DND-41 (cell line): ENCODE results near the gene SLC3A2.

Source experiments
- ATAC-seq: fragments of 200-7000 bp; cut with Tn5 transposase; 3 replicates; pipeline ENCODE4 v1.9.1; 2021; ENCODE audit warnings: low read depth; ENCODE audit not compliant: insufficient read depth
- DNase-seq: peaks from one replicate; pipeline ENCODE4 v3.0.0-alpha.2; 2020
- H2AFZ ChIP-seq: 2 replicates; pipeline ENCODE4 v1.6.0; 2012; ENCODE audit warnings: low read depth, low read length
- H3K27ac ChIP-seq: 2 replicates; pipeline ENCODE4 v1.5.1; 2012; ENCODE audit warnings: low read length, inconsistent platforms
- H3K27me3 ChIP-seq: fragments of 200-600 bp; sonication (generic); 2 replicates; pipeline ENCODE4 v1.6.0; 2012; ENCODE audit warnings: low read length, mild to moderate bottlenecking, inconsistent platforms; ENCODE audit not compliant: insufficient read depth, poor library complexity
- H3K36me3 ChIP-seq: 2 replicates; pipeline ENCODE4 v1.5.1; 2012; ENCODE audit warnings: low read length, inconsistent platforms; ENCODE audit not compliant: insufficient read depth
- H3K4me1 ChIP-seq: 2 replicates; pipeline ENCODE4 v1.5.1; 2012; ENCODE audit warnings: mild to moderate bottlenecking, low read length; ENCODE audit not compliant: insufficient read depth
- H3K4me2 ChIP-seq: 2 replicates; pipeline ENCODE4 v1.6.0; 2012; ENCODE audit warnings: mild to moderate bottlenecking, moderate library complexity, low read length, inconsistent platforms; ENCODE audit not compliant: insufficient read depth
- H3K4me3 ChIP-seq, 2 experiments: fragments of 200-600 bp in 1 of 2; shearing (Covaris generic) in 1 of 2; 2 replicates each; pipeline ENCODE4 v1.5.1; 2012 to 2016; ENCODE audit warnings: inconsistent platforms in 2 of 2, low read length in 2 of 2, mild to moderate bottlenecking in 2 of 2, low read depth in 1 of 2, moderate library complexity in 1 of 2
- H3K79me2 ChIP-seq: 2 replicates; pipeline ENCODE4 v1.6.0; 2012; ENCODE audit warnings: low read length, inconsistent platforms; ENCODE audit not compliant: insufficient read depth
- H3K9ac ChIP-seq: 2 replicates; pipeline ENCODE4 v1.6.0; 2012; ENCODE audit warnings: low read depth, mild to moderate bottlenecking, inconsistent platforms, low read length, moderate library complexity
- H3K9me3 ChIP-seq: 2 replicates; pipeline ENCODE4 v1.5.1; 2012; ENCODE audit warnings: low read length, moderate library complexity, mild to moderate bottlenecking, inconsistent platforms; ENCODE audit not compliant: insufficient read depth, severe bottlenecking
- H4K20me1 ChIP-seq: 2 replicates; pipeline ENCODE4 v1.6.0; 2012; ENCODE audit warnings: low read length; ENCODE audit not compliant: insufficient read depth
- CTCF ChIP-seq: IDR thresholded peaks from 2 replicates; pipeline ENCODE4 v1.5.1; 2012; ENCODE audit warnings: borderline replicate concordance, low read length, moderate library complexity, mild to moderate bottlenecking; ENCODE audit not compliant: poor library complexity, severe bottlenecking; ENCODE audit errors: extremely low read depth
- EZH2 ChIP-seq: IDR thresholded peaks from 3 replicates; pipeline ENCODE4 v1.6.1; 2012; ENCODE audit warnings: borderline replicate concordance, low read depth, mild to moderate bottlenecking, moderate library complexity, low read length, inconsistent platforms; ENCODE audit not compliant: severe bottlenecking

The SLC3A2 gene

GRCh38 chr11:62931499-62932278 lies 51.0 kb downstream of the SLC3A2 start:
- Histone ChIP-seq H3K4me3 (no peak overlapping the region), H3K4me2 (no peak overlapping the region), H3K9me3 (no peaks in the 10 kb centered on the region), H3K36me3 (no peaks in the 10 kb centered on the region), H3K9ac (no peak overlapping the region), H3K27ac (no peak overlapping the region), H3K4me1 (no peaks in the 10 kb centered on the region), H3K79me2 (no peaks in the 10 kb centered on the region), H4K20me1 (no peaks in the 10 kb centered on the region; the same call in 1 of the 2 replicates), H2AFZ (no peak overlapping the region), H3K27me3 (no peaks in the 10 kb centered on the region)
- ATAC-seq (no peak), DNase-seq (no peak)
- TF ChIP-seq EZH2 = no peak
- TF ChIP-seq CTCF = no peak

- Histone ChIP-seq H3K27me3 (no peaks in the 10 kb centered on the region), H4K20me1 (no peaks in the 10 kb centered on the region; the same call in 1 of the 2 replicates), H3K79me2 (no peaks in the 10 kb centered on the region), H2AFZ (no peak overlapping the region), H3K4me3 (no peak overlapping the region), H3K9me3 (no peaks in the 10 kb centered on the region), H3K36me3 (no peaks in the 10 kb centered on the region), H3K9ac (no peak overlapping the region), H3K4me1 (no peaks in the 10 kb centered on the region), H3K4me2 (no peak overlapping the region), H3K27ac (no peak overlapping the region)
- DNase-seq (no peak), ATAC-seq (no peak)
- TF ChIP-seq CTCF (no peak), EZH2 (no peak)
Measured at GRCh38 chr11:62933285-62933684, 52.6 kb downstream of the SLC3A2 start.

GRCh38 chr11:62933750-62934495 lies 53.2 kb downstream of the SLC3A2 start:
- H3K4me1 ChIP-seq = no peaks in the 10 kb centered on the region
- H3K79me2 ChIP-seq = no peaks in the 10 kb centered on the region
- no peak overlapping the region for H3K4me3 ChIP-seq
- no peak for TF ChIP-seq EZH2
- TF ChIP-seq CTCF = no peak
- no peak overlapping the region for H3K27ac ChIP-seq
- no peaks in the 10 kb centered on the region for H3K9me3 ChIP-seq
- ATAC-seq = no peak
- no peak overlapping the region for H3K4me2 ChIP-seq
- H3K36me3 ChIP-seq = no peaks in the 10 kb centered on the region
- no peak overlapping the region for H3K9ac ChIP-seq
- H4K20me1 ChIP-seq = no peaks in the 10 kb centered on the region; the same call in 1 of the 2 replicates
- no peaks in the 10 kb centered on the region for H3K27me3 ChIP-seq
- DNase-seq = no peak
- no peak overlapping the region for H2AFZ ChIP-seq
